ENCODE results near the gene MED8.

Gene MED8

GRCh38 chr1:43435146-43436145, 45.8 kb upstream of the MED8 start:
- TF ChIP-seq CTCF (IDR thresholded peaks at IDR 0.05; ENCODE audit: insufficient read depth, low read depth, low read length, missing control alignments), result no peak
- no peak for DNase-seq (ENCODE audit: low read depth)
- H3K4me3 ChIP-seq (ENCODE audit: low read length), result no peak overlapping the region

DNA sequence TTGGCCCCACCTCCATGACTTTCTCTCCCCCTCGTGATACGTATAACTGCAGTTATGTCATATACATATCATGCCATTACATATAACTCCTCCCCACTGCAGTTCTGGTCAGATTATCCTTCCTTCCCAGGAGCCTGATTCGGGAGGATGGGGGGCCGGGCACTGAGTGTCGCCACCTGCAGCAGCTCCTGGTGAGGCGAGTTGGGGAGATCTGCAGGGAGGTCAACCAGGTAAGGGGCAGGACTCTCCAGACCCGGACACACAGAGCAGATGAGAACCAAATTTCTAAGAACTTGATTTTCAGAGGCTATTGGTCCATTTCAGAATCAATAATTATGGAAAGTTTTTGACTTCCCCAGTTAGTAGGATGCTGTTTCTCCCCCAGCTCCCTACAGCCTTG, 44.7 kb upstream of the MED8 start:
- DNase-seq (ENCODE audit: low read depth), result no peak
- no peak overlapping the region for H3K4me3 ChIP-seq (ENCODE audit: low read length)
- no peak for TF ChIP-seq CTCF (IDR thresholded peaks at IDR 0.05; ENCODE audit: insufficient read depth, low read depth, low read length, missing control alignments)

- no peak for DNase-seq (ENCODE audit: low read depth)
- no peak overlapping the region for H3K4me3 ChIP-seq (ENCODE audit: low read length)
- TF ChIP-seq CTCF (IDR thresholded peaks at IDR 0.05; ENCODE audit: insufficient read depth, low read depth, low read length, missing control alignments), result no peak
These were observed 43.3 kb upstream of the MED8 start for GRCh38 chr1:43432907-43433306.

GRCh38 chr1:43432171-43432860, 42.7 kb upstream of the MED8 start:
- DNase-seq (ENCODE audit: low read depth), result no peak
- no peak overlapping the region for H3K4me3 ChIP-seq (ENCODE audit: low read length)
- no peak for TF ChIP-seq CTCF (IDR thresholded peaks at IDR 0.05; ENCODE audit: insufficient read depth, low read depth, low read length, missing control alignments)

DNA sequence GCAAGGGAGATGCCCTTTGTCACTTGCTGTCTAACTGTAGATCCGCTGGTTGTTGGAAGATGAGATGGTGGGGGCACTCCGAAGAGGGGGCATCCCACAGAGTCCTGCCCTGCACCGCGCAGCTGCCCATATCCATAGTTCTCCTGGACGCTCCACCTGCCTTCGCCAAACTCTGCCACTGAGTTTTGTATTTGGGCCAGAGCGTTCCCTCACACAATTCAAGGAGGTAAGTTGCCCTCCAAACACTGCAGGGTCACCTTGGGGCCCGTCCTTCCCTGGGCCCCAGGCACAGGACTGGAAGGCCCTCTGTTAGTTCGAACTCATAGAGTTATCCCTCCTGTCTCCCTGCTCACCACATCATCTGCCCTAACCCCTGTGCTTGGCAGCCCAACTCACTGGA, 42.1 kb upstream of the MED8 start:
- TF ChIP-seq CTCF (IDR thresholded peaks at IDR 0.05; ENCODE audit: insufficient read depth, low read depth, low read length, missing control alignments), result no peak
- no peak for DNase-seq (ENCODE audit: low read depth)
- H3K4me3 ChIP-seq (ENCODE audit: low read length), result no peak overlapping the region

- DNase-seq (ENCODE audit: low read depth), result no peak
- H3K4me3 ChIP-seq (ENCODE audit: low read length), result no peak overlapping the region
- TF ChIP-seq CTCF (IDR thresholded peaks at IDR 0.05; ENCODE audit: insufficient read depth, low read depth, low read length, missing control alignments), result no peak
These were observed 41.2 kb upstream of the MED8 start for GRCh38 chr1:43430831-43431230.

All from epithelial cell of esophagus (primary cell).